ENCODE data around the gene SSR2.
"Not testable (repeated sequence)": the region's sequence is repeated elsewhere in the genome, so short reads cannot be mapped to it uniquely, and the experiment has no call there.

GRCh38 chr1:155984903-155985645, 35.7 kb downstream of the SSR2 start:
- not testable (repeated sequence) for TF ChIP-seq CTCF (optimal IDR thresholded peaks at IDR 0.05 in 1 of 3, IDR thresholded peaks at IDR 0.05 in 1 of 3, conservative IDR thresholded peaks at IDR 0.05 in 1 of 3; ENCODE audit: extremely low read depth in 1 of 3, insufficient read depth in 2 of 3, low read length in 3 of 3); EZH2 (IDR thresholded peaks at IDR 0.05; ENCODE audit: low read length)
